HFF-Myc (cell line): ENCODE results near the gene FSTL4.

ENCODE experiments used
- DNase-seq: peaks from one replicate; pipeline ENCODE4 v3.0.0-alpha.2; 2011; ENCODE audit warnings: low read depth; ENCODE audit errors: extremely low read depth
- H3K4me3 ChIP-seq: replicated peaks from 2 replicates; pipeline ENCODE4 v1.5.1; 2011; ENCODE audit warnings: low read depth, mild to moderate bottlenecking, control low read depth, low read length
- TF ChIP-seq, protein P1 (sequence below): IDR thresholded peaks from 2 replicates; pipeline ENCODE4 v1.5.1; 2012; ENCODE audit warnings: mild to moderate bottlenecking, low read depth, low read length, control low read depth; ENCODE audit errors: missing control alignments

The FSTL4 gene

GRCh38 chr5:133441166-133441815, 171.1 kb downstream of the FSTL4 start:
- no peak overlapping the region for H3K4me3 ChIP-seq
- TF ChIP-seq, protein P1, sequence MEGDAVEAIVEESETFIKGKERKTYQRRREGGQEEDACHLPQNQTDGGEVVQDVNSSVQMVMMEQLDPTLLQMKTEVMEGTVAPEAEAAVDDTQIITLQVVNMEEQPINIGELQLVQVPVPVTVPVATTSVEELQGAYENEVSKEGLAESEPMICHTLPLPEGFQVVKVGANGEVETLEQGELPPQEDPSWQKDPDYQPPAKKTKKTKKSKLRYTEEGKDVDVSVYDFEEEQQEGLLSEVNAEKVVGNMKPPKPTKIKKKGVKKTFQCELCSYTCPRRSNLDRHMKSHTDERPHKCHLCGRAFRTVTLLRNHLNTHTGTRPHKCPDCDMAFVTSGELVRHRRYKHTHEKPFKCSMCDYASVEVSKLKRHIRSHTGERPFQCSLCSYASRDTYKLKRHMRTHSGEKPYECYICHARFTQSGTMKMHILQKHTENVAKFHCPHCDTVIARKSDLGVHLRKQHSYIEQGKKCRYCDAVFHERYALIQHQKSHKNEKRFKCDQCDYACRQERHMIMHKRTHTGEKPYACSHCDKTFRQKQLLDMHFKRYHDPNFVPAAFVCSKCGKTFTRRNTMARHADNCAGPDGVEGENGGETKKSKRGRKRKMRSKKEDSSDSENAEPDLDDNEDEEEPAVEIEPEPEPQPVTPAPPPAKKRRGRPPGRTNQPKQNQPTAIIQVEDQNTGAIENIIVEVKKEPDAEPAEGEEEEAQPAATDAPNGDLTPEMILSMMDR: no peak
- no peak for DNase-seq

DNA sequence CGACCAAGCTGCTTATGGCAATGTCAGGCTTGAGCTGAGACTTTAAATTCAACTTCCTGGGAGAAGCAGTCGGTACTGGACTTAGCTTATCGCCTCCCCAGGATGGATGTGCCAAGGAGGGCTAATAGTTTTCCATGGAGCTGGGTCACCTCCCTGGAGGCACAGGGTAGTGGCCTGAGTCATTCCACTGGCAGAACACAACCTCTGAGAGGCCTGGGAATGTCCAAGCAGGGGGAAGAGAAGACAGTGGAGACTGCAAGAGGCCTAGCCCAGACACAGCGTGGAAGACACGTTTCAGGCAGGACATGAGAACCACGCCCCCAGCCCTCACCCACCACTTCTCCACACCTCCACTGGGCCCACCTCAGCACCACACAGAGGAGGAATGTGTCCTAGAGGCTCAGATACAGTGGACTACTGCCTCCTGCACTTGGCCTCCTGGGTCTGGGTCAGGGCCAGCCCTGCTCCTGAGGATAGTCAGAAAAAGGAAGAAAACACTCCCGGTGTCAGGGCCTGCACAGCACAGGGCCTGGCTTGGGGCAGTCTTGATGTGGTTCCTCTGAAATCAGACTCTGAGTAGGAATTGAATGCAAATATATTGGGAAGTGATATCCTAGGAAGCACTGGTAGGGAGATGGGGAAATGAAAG, 171.8 kb downstream of the FSTL4 start:
- no peak for DNase-seq
- TF ChIP-seq, protein P1: no peak

DNA sequence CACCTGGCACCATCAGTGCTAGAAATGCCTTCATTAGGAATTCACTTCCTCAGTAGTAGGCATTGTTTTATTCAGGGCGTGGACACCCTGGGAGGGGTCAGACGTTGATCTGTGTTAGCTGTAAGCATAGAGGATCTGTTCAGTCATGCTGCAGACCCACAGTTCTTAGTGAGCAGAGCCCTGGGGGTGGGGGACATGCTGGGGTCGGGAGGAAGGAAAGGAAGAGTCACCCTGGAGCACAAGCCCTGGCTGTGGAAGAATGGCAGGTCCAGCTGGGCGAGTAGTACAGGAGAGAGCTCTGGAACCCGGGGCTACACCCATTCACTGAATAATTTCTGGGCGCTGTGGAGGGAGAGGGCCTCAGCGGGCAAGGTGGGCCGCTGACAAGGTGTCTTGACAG, 172.5 kb downstream of the FSTL4 start:
- no peak overlapping the region for H3K4me3 ChIP-seq
- TF ChIP-seq, protein P1: no peak
- no peak for DNase-seq

More for the DNA sequence above, 171.8 kb downstream of the FSTL4 start:
- no peak overlapping the region for H3K4me3 ChIP-seq

GRCh38 chr5:133438487-133438886, 173.9 kb downstream of the FSTL4 start:
- TF ChIP-seq, protein P1: no peak
- H3K4me3 ChIP-seq: no peak overlapping the region
- DNase-seq: no peak

DNA sequence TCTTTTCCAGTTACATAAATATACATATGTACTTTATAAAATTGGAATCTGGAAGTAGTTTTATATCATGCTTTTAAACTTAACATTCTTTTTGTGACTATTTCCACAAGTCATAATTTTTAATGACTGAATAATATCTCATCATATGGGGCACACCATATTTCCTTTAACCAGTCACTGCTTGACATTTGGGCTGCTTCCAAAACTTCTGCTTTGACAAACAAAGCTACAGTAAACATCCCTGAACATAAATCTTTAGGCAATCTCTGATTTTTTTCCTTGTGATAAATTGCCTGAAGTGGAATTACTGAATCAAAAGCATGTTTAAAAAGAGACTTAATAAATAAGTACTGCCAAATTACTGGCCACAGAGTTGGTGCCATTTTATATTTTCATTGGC, 178.0 kb downstream of the FSTL4 start:
- TF ChIP-seq, protein P1: no peak
- no peak for DNase-seq
- H3K4me3 ChIP-seq: no peak overlapping the region

GRCh38 chr5:133433641-133434040, 178.7 kb downstream of the FSTL4 start:
- TF ChIP-seq, protein P1: no peak
- H3K4me3 ChIP-seq: no peak overlapping the region

More at GRCh38 chr5:133433641-133434040, 178.7 kb downstream of the FSTL4 start:
- DNase-seq: no peak
